ENCODE data around the gene NEURL1.
"Not testable (repeated sequence)": the region's sequence is repeated elsewhere in the genome, so short reads cannot be mapped to it uniquely, and the experiment has no call there.

Gene NEURL1

GRCh38 chr10:103512591-103513379 lies 19.3 kb downstream of the NEURL1 start:
- TF ChIP-seq CTCF (conservative IDR thresholded peaks at IDR 0.05) (no peak), ZFX (IDR thresholded peaks at IDR 0.05) (no peak)
- no peak overlapping the region for H3K27ac ChIP-seq

GRCh38 chr10:103513380-103514060 lies 20.0 kb downstream of the NEURL1 start:
- no peak for TF ChIP-seq CTCF (conservative IDR thresholded peaks at IDR 0.05)
- H3K27ac ChIP-seq: no peak overlapping the region

GRCh38 chr10:103514244-103514643 lies 20.7 kb downstream of the NEURL1 start:
- TF ChIP-seq ZFX (IDR thresholded peaks at IDR 0.05) (no peak), CTCF (conservative IDR thresholded peaks at IDR 0.05) (no peak)
- H3K27ac ChIP-seq: no peak overlapping the region

GRCh38 chr10:103517234-103518085 lies 24.0 kb downstream of the NEURL1 start:
- no peak overlapping the region for H3K27ac ChIP-seq
- TF ChIP-seq ZFX (IDR thresholded peaks at IDR 0.05) (no peak), CTCF (conservative IDR thresholded peaks at IDR 0.05) (no peak)

- TF ChIP-seq CTCF (conservative IDR thresholded peaks at IDR 0.05) (no peak), ZFX (IDR thresholded peaks at IDR 0.05) (no peak)
- no peak overlapping the region for H3K27ac ChIP-seq
Measured at GRCh38 chr10:103519798-103520197, 26.3 kb downstream of the NEURL1 start.

GRCh38 chr10:103522006-103522405 lies 28.5 kb downstream of the NEURL1 start:
- not testable (repeated sequence) for H3K27ac ChIP-seq

GRCh38 chr10:103523683-103524082 lies 30.2 kb downstream of the NEURL1 start:
- TF ChIP-seq CTCF (conservative IDR thresholded peaks at IDR 0.05): no peak
- no peak for TF ChIP-seq ZFX (IDR thresholded peaks at IDR 0.05)
- H3K27ac ChIP-seq: no peak overlapping the region

All from C4-2B (cell line).